ENCODE measurements around the gene CPEB4. TPM values are rescaled to one million over a fixed set of nuclear protein-coding genes. Genes with fewer than 3 reads are reported as not detected.
A peak's percentile ranks its signal among the peaks of the same experiment; 100 is the strongest.

CPEB4 gene
- total and polyA plus RNA-seq, 10 of the 15 experiments (the other 5 are each of a cell fraction or from before 2014, with no cell fraction given): 6.9 to 33.1 (median 20.4) TPM

DNA sequence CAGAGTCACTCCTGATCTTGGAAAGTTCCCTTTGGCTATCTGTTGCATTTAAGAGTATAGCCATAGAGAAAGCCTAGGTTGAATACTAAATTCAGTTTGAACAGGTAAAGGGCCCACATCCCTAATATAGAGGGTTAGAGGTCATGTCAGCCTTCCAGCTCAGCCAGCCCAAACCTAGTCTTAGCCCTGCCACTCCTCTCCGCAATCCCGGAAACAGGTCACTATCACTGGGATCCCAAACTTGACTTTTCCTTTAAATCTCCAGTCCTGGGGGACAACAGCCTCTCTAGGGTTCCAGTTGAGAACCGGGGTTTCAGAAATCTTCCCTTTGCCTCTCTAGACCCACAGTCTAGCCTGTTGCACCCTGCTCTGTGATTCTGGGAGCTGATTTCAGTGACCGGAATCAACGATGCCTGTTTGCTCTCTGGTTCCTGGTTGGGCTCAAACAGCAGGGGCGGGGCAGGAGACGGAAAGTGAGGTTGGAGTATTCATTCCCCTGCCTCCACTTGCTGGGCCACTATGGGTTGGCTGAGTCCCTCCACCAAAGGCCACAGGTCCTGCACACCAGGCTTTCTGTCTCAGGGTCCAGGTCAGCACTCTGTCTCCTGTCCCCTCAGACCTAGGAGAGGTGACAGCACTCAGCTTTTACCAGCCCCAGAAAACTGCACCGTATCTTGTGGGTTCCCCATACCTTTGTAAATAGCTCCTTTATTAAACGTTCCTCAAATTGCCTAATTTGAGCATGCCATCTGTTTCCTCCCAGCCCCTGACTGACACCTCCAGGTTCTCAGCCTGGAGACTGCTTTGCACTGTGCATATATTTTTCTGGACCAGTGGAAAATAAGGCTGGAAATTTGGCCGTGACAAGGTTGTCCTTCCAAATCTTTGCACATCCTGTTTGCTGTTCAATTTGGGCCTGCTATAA, 23.8 kb upstream of the CPEB4 start:
- intact Hi-C loops (cut with micrococcal nuclease; ENCODE audit: unreplicated experiment) (no loop called here), in situ Hi-C loops (cut with MboI) (no loop called here)
- Histone ChIP-seq H4K20me1 (ENCODE audit: control insufficient read depth, insufficient read depth) (no peaks in the 10 kb centered on the region), H3K9me3 (replicated peaks; ENCODE audit: control insufficient read depth, insufficient read depth, low read length) (no peaks in the 10 kb centered on the region; the same call in 2 of the 3 replicates), H3K4me1 (ENCODE audit: control insufficient read depth, insufficient read depth, low read length) (no peaks in the 10 kb centered on the region), H2AFZ (ENCODE audit: control insufficient read depth, low read depth, low read length) (peak overlapping the region; percentile 48), H3K4me2 (ENCODE audit: control insufficient read depth, insufficient read depth) (no peak overlapping the region), H3K27me3 (replicated peaks in 1 of 2; ENCODE audit: control insufficient read depth in 2 of 2, insufficient read depth in 2 of 2, low read length in 1 of 2) (no peaks in the 10 kb centered on the region), H3K9ac (ENCODE audit: control insufficient read depth, insufficient read depth, low read length) (no peak overlapping the region), H3K79me2 (ENCODE audit: control insufficient read depth, insufficient read depth, low read length) (no peaks in the 10 kb centered on the region), H3K27ac (ENCODE audit: control insufficient read depth, insufficient read depth) (no peak overlapping the region), H3K4me3 (no peak overlapping the region), H3K36me3 (ENCODE audit: control insufficient read depth in 2 of 2, insufficient read depth in 2 of 2, low read length in 1 of 2) (no peaks in the 10 kb centered on the region)
- SMC1A ChIA-PET (ENCODE audit: uncharacterized antibody, unreplicated experiment): no interaction called here
- CTCF ChIA-PET: interaction anchor here (1.4 kb wide), 1 partner anchor 61 kb away, joined by 3 read pairs; no protein-coding TSS in a partner anchor
- ATAC-seq (no peak), FAIRE-seq (no peak), DNase-seq (ENCODE audit: low read depth, low spot score) (no peak)
- TF ChIP-seq YY1 (IDR thresholded peaks at IDR 0.05; ENCODE audit: low read depth, low read length): no peak
- TF ChIP-seq, protein P1, sequence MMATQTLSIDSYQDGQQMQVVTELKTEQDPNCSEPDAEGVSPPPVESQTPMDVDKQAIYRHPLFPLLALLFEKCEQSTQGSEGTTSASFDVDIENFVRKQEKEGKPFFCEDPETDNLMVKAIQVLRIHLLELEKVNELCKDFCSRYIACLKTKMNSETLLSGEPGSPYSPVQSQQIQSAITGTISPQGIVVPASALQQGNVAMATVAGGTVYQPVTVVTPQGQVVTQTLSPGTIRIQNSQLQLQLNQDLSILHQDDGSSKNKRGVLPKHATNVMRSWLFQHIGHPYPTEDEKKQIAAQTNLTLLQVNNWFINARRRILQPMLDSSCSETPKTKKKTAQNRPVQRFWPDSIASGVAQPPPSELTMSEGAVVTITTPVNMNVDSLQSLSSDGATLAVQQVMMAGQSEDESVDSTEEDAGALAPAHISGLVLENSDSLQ (IDR thresholded peaks at IDR 0.05): no peak
- TF ChIP-seq SMARCA5 (IDR thresholded peaks at IDR 0.05): no peak
- TF ChIP-seq CREB1 (IDR thresholded peaks at IDR 0.05; ENCODE audit: low read depth): no peak
- no peak for TF ChIP-seq YBX1 (IDR thresholded peaks at IDR 0.05)
- TF ChIP-seq, protein P2, sequence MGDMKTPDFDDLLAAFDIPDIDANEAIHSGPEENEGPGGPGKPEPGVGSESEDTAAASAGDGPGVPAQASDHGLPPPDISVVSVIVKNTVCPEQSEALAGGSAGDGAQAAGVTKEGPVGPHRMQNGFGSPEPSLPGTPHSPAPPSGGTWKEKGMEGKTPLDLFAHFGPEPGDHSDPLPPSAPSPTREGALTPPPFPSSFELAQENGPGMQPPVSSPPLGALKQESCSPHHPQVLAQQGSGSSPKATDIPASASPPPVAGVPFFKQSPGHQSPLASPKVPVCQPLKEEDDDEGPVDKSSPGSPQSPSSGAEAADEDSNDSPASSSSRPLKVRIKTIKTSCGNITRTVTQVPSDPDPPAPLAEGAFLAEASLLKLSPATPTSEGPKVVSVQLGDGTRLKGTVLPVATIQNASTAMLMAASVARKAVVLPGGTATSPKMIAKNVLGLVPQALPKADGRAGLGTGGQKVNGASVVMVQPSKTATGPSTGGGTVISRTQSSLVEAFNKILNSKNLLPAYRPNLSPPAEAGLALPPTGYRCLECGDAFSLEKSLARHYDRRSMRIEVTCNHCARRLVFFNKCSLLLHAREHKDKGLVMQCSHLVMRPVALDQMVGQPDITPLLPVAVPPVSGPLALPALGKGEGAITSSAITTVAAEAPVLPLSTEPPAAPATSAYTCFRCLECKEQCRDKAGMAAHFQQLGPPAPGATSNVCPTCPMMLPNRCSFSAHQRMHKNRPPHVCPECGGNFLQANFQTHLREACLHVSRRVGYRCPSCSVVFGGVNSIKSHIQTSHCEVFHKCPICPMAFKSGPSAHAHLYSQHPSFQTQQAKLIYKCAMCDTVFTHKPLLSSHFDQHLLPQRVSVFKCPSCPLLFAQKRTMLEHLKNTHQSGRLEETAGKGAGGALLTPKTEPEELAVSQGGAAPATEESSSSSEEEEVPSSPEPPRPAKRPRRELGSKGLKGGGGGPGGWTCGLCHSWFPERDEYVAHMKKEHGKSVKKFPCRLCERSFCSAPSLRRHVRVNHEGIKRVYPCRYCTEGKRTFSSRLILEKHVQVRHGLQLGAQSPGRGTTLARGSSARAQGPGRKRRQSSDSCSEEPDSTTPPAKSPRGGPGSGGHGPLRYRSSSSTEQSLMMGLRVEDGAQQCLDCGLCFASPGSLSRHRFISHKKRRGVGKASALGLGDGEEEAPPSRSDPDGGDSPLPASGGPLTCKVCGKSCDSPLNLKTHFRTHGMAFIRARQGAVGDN (IDR thresholded peaks at IDR 0.05): no peak
- TF ChIP-seq ESRRA (IDR thresholded peaks at IDR 0.05; ENCODE audit: low read length): no peak
- TF ChIP-seq, protein P3, sequence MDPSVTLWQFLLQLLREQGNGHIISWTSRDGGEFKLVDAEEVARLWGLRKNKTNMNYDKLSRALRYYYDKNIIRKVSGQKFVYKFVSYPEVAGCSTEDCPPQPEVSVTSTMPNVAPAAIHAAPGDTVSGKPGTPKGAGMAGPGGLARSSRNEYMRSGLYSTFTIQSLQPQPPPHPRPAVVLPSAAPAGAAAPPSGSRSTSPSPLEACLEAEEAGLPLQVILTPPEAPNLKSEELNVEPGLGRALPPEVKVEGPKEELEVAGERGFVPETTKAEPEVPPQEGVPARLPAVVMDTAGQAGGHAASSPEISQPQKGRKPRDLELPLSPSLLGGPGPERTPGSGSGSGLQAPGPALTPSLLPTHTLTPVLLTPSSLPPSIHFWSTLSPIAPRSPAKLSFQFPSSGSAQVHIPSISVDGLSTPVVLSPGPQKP (IDR thresholded peaks at IDR 0.05; ENCODE audit: low read depth, low read length): no peak
- TF ChIP-seq ETV6 (conservative IDR thresholded peaks at IDR 0.05 in 1 of 2, IDR thresholded peaks at IDR 0.05 in 1 of 2; ENCODE audit: borderline replicate concordance in 1 of 2, low read depth in 1 of 2): no peak
- no peak for TF ChIP-seq FOXM1 (IDR thresholded peaks at IDR 0.05; ENCODE audit: low read depth, low read length)
- no peak for TF ChIP-seq CBX5 (IDR thresholded peaks at IDR 0.05; ENCODE audit: low read depth)
- no peak for TF ChIP-seq SUZ12 (IDR thresholded peaks at IDR 0.05; ENCODE audit: unreplicated experiment)
- TF ChIP-seq NRF1 (conservative IDR thresholded peaks at IDR 0.05; ENCODE audit: low read depth, low read length): no peak
- no peak for TF ChIP-seq SIX5 (IDR thresholded peaks at IDR 0.05; ENCODE audit: low read depth, low read length, severe bottlenecking)
- POLR2A ChIA-PET: interaction anchor here (0.9 kb wide), 1 partner anchor 37 kb away, joined by 3 read pairs; no protein-coding TSS in a partner anchor
- BruUV-seq (replicated peaks): no TSS peak
- 62% methylated on average over 10 of the region's 10 CpGs for WGBS (ENCODE audit: insufficient coverage, insufficient replicate concordance, low lambda C conversion rate, missing lambda C conversion rate)
- RAD21 ChIA-PET (ENCODE audit: unreplicated experiment): no interaction called here
